Stimulated activated CD4-positive, alpha-beta T cell treated with anti-CD3 and anti-CD28 coated beads, Interleukin-15, amount 100 ng/mL, for 48 hours (primary cell): ENCODE results near the gene SERPINC1.
"Not testable (repeated sequence)": the region's sequence is repeated elsewhere in the genome, so short reads cannot be mapped to it uniquely, and the experiment has no call there.

Source experiments
- DNase-seq, 2 donors: peaks; one replicate each; pipeline ENCODE4 v3.0.0-alpha.2; 2020; ENCODE audit warnings: low read depth in 2 of 2

Gene SERPINC1

DNA sequence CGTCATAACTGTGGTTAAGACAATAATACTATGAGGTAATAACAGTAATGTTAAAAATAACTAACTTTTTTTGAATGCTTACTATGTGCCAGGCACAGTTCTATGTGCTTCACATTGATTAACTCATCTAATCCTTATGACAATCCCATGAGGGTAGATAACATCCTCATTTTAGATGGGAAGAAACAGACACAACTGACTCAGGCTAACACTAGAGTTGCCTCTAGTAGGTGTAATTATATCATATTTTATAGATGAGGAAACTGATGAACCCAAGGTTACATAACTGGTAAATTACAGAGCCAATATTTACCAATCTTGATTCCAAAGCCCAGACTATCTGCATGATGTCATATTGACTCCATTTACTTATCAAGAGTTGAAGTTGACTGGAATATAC lies 23.5 kb downstream of the SERPINC1 start:
- no peak for DNase-seq

DNA sequence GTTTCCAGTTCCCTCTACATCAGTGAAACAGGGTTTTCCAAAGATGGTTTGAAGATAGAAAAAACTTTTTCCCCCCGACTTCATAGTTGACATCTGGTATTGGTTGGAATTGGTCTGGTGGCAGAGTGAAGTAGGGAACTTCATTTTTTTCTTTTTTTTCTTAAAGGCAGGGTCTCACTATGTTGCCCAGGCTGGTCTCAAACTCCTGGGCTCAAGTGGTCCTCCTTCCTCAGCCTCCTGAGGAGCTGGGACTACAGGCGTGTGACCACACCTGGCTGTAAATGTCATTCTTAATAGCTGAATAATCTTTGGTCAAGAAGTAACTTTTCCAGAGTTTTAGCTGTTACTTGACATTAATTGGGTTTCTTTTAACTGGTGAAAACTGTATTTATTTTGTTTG lies 27.2 kb downstream of the SERPINC1 start:
- no peak for DNase-seq

DNA sequence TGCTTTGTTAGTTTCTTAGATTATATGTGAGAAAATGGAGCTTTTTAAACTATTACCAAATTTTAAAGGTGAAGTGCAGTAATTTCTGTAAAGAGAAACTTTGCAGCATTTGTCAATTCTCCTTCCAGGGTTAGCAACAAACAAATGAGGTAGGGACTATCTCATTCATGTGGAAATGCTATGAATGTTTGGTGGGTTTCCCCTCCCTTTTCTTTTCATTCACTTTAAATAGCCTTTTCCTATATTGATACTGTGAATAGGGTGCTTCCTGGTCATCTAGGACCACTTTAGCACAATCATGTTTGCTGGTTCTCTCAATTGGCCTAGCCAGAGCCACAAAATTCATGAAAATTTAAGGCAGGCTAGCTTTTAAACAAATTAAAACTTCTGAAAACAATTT lies 28.4 kb downstream of the SERPINC1 start:
- DNase-seq = no peak

DNA sequence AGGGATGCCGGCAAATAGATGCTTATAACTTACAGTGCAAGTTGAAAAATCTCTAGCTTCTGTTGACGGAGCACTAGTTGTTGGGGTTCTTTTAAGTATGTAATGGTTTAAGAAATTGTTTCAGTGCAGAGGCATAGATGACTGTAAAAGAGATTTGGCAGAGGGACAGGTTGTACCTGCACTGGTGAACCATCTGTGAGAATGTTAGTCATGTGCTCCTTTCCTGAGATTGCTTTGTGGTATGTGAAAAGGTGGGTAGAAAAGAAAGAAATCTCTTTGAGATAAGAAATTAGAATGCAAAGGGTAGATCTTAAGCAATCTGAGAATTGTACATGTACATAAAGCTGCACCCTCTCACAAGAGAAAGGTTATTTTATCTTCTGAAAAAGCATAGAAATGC lies 29.5 kb downstream of the SERPINC1 start:
- no peak for DNase-seq

DNA sequence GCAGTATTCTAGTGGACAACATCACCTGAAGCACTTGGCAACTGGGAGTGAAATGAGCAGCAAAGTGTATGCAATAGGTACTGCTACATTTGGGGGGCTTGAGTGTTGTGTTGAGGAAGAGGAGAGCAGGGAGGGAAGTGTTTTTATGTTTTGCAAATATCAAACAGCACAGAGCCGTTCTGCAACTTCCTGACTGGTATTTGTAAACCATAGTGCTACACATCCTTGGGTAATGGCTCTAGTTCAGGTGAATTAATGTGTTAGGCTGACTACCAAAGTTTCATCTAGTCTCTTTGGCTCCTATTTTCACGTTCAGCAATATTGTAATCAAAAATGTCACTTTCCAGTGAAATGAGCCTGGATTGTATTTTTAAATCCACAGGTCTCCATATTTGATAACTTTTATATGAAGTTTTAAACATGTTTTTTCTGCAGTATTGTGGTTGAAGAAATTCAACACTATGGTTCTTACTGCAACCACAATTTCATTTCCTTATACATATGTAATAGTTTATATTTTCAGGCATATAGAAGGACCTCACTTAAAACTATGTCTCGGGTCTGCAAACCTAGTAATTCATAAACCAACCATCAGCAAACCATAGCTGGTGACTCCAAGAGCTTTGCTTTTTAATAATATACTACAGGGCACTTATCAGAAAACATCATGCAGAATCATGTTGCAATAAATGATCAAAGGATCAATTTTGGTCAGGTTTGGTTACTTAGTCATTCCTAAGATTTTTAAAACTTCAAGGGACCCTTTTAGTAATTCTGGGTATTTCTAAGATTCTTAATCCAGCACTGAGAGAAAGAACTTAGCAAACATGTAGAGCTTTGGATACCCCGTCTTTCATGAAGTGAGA lies 30.1 kb downstream of the SERPINC1 start:
- no peak for DNase-seq

DNA sequence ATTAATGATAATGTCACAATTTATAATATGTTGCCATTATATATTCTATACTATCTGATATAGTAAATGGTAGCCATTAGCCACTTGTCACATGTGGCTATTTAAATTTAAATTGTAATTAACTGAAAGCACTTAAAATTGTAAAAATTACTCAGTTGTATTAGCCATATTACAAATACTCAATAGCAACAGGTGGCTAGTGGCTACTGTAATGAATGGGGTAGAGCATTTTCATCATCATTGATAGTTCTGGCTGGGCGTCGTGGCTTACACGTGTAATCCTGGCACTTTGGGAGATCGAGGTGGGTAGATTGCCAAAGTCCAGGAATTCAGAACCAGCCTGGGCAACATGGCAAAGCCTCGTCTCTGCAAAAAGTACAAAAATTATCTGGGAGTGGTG lies 32.4 kb downstream of the SERPINC1 start:
- DNase-seq = no peak

DNA sequence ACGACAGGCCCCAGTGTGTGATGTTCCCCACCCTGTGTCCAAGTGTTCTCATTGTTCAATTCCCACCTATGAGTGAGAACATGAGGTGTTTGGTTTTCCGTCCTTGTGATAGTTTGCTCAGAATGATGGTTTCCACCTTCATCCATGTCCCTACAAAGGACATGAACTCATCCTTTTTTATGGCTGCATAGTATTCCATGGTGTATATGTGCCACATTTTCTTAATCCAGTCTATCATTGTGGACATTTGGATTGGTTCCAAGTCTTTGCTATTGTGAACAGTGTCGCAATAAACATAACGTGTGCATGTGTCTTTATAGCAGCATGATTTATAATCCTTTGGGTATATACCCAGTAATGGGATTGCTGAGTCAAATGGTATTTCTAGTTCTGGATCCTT lies 36.0 kb downstream of the SERPINC1 start:
- not testable (repeated sequence) for DNase-seq

DNA sequence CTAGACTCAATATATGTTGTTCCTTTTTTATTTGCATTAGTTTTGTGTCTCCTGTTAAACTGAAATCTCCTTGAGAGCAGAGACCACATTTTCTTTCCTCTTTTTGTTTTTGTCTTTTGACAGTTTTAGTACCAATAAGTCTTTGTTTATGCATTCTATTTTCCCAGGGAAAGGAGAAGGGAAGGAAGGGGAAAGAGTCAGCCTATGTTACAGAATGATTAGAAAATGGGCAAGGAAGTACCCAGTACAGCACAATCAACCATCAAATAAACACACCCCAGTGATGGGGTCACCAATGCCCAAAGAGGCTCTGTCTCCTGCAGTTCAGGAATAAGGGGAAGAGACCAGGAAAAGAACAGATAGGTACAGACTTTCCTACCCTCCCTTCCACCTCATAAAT lies 38.9 kb downstream of the SERPINC1 start:
- no peak for DNase-seq

DNA sequence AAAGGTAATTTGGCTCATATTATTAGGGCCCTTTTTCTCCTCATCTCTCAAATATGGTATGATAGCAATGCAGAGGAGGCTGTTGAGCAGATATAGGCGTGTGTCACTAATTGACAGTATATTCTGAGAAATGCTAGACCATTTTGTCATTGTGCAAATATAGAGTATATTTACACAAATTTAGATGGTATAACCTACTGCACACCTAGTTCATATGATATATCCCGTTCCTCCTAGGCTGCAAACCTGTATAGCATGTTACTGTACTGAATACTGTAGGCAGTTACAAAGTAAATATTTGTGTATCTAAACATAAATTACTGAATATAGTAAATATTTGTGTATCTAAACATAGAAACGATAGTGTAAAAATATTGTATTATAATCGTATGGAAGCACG lies 40.4 kb downstream of the SERPINC1 start:
- DNase-seq = no peak

DNA sequence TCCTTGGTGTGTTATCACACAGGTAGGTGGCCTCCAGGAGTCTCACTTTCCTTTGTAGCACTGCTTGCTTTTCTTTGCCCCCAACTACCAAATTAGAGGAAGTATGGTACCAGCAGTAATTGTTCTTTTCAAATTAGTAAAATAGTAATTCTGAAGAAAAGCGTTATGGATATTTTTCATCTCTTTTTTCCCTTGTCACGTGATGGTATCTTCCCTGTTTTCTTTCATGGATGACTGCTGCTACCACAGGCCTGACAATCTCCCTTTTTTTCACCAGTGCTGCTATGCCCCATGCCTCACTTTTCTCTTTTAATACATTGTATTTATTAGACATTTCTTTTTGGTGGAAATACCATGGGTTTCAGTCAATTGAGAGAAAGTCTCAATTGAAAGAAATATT lies 45.6 kb downstream of the SERPINC1 start:
- no peak for DNase-seq

DNA sequence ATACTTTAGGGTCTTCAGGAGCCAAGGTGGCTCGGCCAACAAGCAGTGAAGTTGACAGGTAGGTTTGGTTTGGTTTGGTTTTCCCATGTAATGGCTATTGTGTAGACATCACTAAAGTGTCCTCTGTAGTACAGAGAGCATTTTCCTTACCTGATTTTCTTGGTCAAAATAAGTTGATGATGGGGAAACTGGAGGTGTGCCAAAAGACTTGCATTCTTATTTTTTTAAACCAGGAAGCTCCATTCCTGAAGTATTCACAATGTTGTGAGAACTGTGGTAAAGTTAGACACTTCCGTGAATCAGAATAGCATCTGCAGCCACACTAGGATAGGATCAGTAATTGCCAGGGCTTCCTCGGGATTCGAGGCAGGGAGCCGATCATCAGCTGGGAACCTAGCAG lies 46.0 kb downstream of the SERPINC1 start:
- no peak for DNase-seq

DNA sequence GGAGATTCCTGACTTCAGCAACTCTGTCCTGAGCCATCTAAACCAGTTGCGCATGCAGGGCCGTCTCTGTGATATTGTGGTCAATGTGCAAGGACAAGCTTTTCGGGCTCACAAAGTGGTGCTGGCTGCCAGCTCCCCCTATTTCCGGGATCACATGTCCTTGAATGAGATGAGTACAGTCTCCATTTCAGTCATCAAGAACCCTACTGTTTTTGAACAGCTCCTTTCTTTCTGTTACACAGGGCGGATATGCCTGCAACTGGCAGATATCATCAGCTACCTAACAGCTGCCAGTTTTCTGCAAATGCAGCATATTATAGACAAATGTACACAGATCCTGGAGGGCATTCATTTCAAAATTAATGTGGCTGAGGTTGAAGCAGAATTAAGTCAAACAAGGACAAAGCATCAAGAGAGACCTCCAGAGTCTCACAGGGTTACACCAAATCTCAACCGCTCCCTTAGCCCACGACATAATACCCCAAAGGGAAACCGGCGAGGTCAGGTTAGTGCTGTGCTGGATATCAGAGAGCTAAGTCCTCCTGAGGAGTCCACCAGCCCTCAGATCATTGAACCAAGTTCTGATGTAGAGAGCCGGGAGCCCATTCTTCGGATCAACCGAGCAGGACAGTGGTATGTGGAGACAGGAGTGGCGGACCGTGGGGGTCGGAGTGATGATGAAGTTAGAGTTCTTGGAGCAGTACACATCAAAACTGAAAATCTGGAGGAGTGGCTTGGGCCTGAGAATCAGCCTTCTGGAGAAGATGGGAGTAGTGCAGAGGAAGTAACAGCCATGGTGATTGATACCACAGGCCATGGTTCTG lies 46.7 kb downstream of the SERPINC1 start:
- no peak for DNase-seq

DNA sequence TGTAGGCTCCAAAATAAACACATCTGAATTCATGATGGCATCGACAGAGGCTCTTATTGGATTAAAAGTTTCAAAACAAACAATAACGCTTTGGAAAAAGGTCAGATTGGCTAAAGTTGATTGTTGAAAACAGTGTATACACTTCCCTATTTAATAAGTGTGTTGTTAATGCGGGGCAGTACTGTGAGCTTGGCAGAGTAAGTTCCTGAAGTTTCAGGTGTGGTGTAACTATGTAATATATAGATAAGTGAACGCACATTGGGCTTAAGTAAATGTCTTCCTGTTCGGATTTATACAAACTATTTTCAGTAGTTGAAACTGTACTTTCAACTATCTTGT lies 48.1 kb downstream of the SERPINC1 start:
- no peak for DNase-seq

DNA sequence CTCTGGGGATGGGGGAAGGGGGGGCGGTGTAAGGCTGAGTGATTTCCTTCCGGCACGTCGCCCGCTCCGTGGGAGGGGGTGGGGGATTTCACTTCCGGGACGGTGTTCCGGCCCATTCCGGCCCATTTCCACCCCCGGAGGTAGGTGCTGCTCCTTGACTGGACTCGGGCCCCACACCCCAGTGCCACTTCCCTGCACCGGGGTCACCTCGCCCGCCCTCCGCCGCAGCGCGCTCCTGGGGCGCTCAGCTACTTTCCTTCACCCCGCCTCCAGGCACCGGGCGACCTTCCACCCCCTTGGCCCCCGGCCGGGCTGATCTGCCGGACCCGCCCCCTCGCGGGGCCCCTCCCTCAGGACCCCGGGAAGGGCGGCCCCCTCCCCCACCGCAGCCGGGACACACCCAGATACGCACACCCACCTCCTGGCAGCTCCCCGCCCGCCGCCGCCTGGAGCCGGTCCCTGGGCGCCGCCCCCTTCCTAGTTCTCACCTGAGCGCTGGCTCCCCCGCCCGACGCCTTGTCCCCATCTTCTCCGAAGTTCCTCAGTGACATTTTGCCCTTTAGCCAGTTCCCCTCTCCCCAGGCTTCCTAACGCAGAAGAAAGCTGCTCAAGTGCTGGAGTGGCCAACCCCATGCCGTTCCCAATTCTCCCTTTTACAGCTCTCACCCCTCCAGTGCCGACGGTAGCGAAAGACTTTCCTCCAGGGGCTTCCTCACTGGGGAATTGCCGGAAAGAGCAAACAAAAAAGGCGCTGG lies 48.7 kb downstream of the SERPINC1 start, which contains the start of gene ZBTB37:
ZBTB37 (plus strand) TSS at position 115 of the 755 bp plus-strand sequence. CDS start 1,846 bp downstream, outside the sequence.
- DNase-seq = peak; percentile 91 to 94

DNA sequence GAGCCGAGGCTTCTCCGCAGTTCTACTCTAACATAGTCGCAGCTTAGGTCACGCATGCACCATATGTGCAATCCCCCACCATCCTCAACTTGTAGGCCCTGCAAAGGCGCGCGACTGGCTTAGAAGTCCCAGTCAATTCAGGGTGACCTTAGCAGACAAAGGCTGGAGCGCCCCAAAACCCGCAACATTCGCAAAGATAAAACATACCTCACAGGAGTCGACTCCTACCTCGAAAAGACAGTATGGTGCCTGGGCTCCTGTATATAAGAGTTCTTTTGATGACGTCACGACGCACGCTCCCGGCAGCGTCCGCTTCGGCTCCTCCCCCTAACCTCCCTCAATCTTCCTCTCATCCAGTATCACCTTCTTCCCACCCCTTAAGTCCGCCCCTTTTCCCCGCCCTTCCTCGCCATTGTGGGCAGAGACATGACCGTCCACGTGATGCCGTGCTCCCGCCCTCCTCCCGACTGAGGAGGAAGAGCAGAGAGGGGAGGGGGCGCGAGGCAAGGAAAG lies 49.3 kb downstream of the SERPINC1 start, which contains the start of gene GAS5:
GAS5 (minus strand) TSS at position 237 of the 513 bp plus-strand sequence.
- peak; percentile 100 for DNase-seq

DNA sequence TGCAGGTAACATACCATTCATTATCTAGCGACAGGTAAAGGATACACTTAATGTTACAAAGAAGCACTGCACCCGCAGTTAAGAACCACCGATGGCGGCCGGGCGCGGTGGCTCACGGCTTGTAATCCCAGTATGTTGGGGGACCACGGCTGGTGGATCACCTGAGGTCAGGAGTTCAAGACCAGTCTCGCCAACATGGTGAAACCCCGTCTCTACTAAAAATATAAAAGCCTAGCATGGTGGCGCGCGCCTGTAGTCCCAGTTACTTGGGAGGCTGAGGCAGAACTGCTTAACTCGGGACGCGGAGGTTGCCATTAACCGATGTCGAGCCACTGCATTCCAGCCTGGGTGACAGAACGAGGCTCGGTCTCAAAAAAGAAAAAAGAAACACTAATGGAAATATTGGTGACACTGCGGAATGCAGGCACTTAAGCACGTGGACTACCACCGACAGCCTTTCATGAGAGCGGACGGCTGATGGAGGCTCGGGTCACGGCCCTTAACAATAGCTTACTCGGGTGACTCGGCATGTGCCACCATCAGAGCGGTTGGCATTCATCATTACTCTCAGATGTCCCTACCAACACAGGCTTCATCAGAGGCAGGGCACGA lies 49.9 kb downstream of the SERPINC1 start:
- DNase-seq = no peak

DNA sequence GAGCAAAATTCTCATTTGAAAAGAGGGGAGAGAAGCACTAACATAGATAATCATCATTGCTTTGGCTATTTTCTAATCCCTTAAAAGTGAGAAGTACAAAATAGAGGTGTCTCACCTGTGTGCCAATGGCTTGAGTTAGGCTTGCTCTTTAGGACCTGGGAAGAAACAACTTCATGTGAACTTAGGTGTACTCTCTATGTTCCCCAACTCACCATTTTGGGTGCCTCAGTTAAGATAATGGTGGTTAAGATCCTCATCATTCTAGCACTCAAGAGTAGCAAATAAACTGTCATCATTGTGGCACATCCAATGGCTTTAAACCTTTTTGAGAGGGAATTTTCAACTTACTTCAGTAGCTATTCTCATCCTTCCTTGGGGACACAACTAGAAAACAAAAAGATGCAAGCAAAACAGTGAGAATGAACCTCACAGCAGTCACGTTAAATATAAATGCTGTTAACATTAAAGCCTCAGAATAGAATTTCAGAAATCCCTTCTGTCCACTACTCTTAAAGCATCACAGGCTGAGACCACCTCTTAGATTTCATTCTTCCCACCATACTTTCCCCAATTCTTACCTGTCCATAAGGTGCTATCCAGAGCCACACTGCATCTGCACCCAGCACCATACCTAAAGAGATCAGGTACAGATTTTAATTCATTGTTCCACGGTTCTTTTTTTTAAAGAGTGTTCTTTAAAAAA lies 50.6 kb downstream of the SERPINC1 start:
- no peak for DNase-seq

DNA sequence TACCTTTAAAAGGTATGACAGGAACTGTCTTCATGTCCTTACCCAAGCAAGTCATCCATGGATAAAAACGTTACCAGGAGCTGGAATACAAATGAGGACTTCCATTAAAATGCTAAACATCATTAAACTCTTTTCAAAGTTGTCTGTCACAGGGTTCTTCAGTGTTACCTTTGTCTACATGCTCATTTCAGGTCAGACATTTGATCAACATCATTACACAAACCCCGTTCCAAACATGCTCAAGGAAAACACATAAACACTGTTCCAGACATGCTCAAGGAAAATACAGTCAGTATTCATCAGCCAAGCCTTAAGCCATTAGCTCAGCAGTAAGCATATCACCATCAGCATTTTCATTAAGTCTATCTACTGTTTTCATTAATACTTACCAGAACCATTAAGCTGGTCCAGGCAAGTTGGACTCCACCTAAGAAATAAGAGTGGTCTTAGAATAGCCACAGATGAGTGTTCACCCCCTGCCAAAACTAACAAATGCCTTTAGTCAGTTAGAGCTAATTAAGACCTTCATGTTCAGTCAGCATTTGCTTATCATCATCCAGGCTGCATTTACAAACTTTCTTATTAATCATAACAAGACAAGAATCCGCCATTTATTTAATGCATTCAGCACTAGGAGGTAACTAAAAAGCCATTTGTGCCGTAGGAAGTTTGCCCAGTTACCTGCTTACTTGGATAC lies 51.5 kb downstream of the SERPINC1 start:
- DNase-seq = no peak

DNA sequence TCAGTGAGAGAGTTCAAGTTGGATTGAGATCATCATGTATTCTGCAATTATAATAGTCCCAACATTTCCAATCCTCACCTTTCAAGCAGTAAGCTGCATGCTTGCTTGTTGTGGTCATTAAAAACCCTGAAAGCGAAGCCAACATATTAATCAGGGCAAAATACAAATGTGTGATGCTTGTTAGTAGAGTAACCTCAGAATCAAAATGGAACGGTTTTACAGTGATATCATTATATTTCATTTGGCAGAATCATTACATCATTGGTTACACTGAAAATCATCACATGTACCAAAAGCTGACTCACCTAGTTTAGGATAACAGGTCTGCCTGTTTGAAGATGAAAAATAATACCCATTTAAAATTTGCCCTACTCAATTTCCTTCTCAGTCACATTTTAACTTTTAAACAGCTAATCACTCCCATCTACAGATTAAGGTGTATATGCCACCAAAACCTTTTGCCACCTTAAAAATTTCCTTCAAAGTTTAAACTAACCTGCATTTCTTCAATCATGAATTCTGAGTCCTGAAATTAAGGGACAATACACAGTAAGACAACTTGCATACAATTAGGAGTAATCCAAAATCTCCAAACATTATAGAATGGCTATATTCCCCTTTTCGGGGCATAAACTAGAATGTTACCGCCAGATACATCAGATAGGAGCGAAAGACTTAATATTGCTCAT lies 52.8 kb downstream of the SERPINC1 start:
- no peak for DNase-seq
